Heart left ventricle (tissue), 13 donors: ENCODE results near the gene CMPK2.

Experiments
- CTCF ChIP-seq, 12 donors: fragments of 200-600 bp; sonication (generic) in 4 of 12; IDR thresholded peaks; one replicate each; pipeline versions ENCODE4 v1.5.0 to v1.8.0; 2018 to 2022; ENCODE audit warnings: antibody characterized with exemption in 12 of 12, mild to moderate bottlenecking in 5 of 12
- POLR2A ChIP-seq, 2 donors: fragments of 450-650 bp; IDR thresholded peaks; one replicate each; pipeline ENCODE4 v1.6.1; 2017; ENCODE audit warnings: antibody characterized with exemption in 2 of 2, mild to moderate bottlenecking in 2 of 2, moderate library complexity in 2 of 2
- donor health status: ischemic (EF 13 %, LVEDD 7.1; RV severe dilation, severe dysfunction).
- donor health status: DM: no; HTN: yes; CAD: no.
- donor health status: DM: no; HTN: no; CAD: no.
- donor health status: ischemic (EF 25% LVEDD 6.9; RV normal size, moderate dysfunction).
- donor health status: ischemic (EF 25% LVEDD 5.7; RV mildly dilated, moderate dysfunction).
- donor health status: ischemic (EF 35%, LVEDD 5.7; RV mildly dilated, moderate dysfunction).
- donor health status: nonischemic (EF 11% LVEDD 7.7; RV severe dilation, severe dysfunction).
- donor health status: DM: yes; HTN: yes; CAD: no.
- donor health status: PGD.
- donor health status: ischemic (EF 29% LVEDD 5.4; RV normal size, mild dysfunction).
- donor health status: nonischemic (EF 23%, LVEDD 6.1; RV moderate dilation, normal function).

- TF ChIP-seq CTCF (IDR thresholded peaks at IDR 0.05) = no peak
- TF ChIP-seq POLR2A (IDR thresholded peaks at IDR 0.05) = no peak
Observed at GRCh38 chr2:6800553-6800952, 65.2 kb downstream of the CMPK2 start.
